B cell (primary cell): Measurements from ENCODE around the gene COG7. TPM values are rescaled to one million over a fixed set of nuclear protein-coding genes. Genes with fewer than 3 reads are reported as not detected.

Experiments
- ATAC-seq: fragments of 200-7000 bp; cut with Tn5 transposase; one replicate; pipeline ENCODE4 v1.10.0; 2021; ENCODE audit warnings: low read depth, mild to moderate bottlenecking, moderate number of reproducible peaks, moderate library complexity
- CTCF ChIA-PET: fragments of 350-600 bp; sonication (Branson Sonifier 250); formaldehyde crosslinking; loops from one replicate; lab custom pipeline; 2021; ENCODE audit warnings: antibody characterized with exemption, inconsistent platforms; lab: Charles Lee
- POLR2A ChIA-PET: fragments of 350-600 bp; sonication (Branson Sonifier 250); formaldehyde crosslinking; loops from one replicate; lab custom pipeline; 2021; ENCODE audit warnings: antibody characterized with exemption; lab: Charles Lee
- DNase-seq: peaks from one replicate; pipeline ENCODE4 v3.0.0; 2013
- H2AFZ ChIP-seq: 2 replicates; pipeline ENCODE4 v1.6.1; 2012; ENCODE audit warnings: mild to moderate bottlenecking, low read depth, low read length; ENCODE audit not compliant: insufficient read depth, poor library complexity, severe bottlenecking
- H3K27ac ChIP-seq, 2 donors: 1 replicate in 1 of 2; 2 replicates in 1 of 2; pipeline ENCODE4 v1.5.1; 2012 to 2013; ENCODE audit warnings: low read length in 2 of 2, mild to moderate bottlenecking in 2 of 2, moderate library complexity in 1 of 2
- H3K27me3 ChIP-seq, 4 experiments: fragments of 200-600 bp in 1 of 4; sonication (generic) in 1 of 4; replicated peaks in 1 of 4; 1 replicate in 2 of 4; 2 replicates in 2 of 4; pipeline versions ENCODE4 v1.6.1 to v1.7.0; 2013 to 2016; ENCODE audit warnings: low read length in 3 of 4, mild to moderate bottlenecking in 2 of 4, mixed read lengths in 1 of 4, moderate library complexity in 1 of 4; ENCODE audit not compliant: insufficient read depth in 4 of 4, control insufficient read depth in 3 of 4; ENCODE audit errors: control extremely low read depth in 1 of 4
- H3K36me3 ChIP-seq, 2 experiments: replicated peaks in 1 of 2; 1 replicate in 1 of 2; 2 replicates in 1 of 2; pipeline versions ENCODE4 v1.6.1 to v1.7.1; 2013; ENCODE audit warnings: low read length in 1 of 2; ENCODE audit not compliant: insufficient read depth in 2 of 2, control insufficient read depth in 1 of 2; ENCODE audit errors: control extremely low read depth in 1 of 2, extremely low read depth in 1 of 2
- H3K4me1 ChIP-seq, 2 donors: fragments of 200-600 bp in 1 of 2; sonication (generic) in 1 of 2; 1 replicate in 1 of 2; 2 replicates in 1 of 2; pipeline versions ENCODE4 v1.5.1 to v1.6.1; 2013 to 2017; ENCODE audit warnings: low read length in 2 of 2; ENCODE audit not compliant: control insufficient read depth in 2 of 2, insufficient read depth in 2 of 2
- H3K4me2 ChIP-seq: replicated peaks from 2 replicates; pipeline ENCODE3; 2012; ENCODE audit warnings: mild to moderate bottlenecking, low read depth, low read length; ENCODE audit not compliant: poor library complexity, severe bottlenecking
- H3K4me3 ChIP-seq, 5 experiments: fragments of 200-600 bp in 1 of 5; sonication (generic) in 1 of 5; 1 replicate in 3 of 5; 2 replicates in 2 of 5; pipeline versions ENCODE4 v1.5.1 to v1.7.0; 2011 to 2016; ENCODE audit warnings: low read length in 4 of 5, mild to moderate bottlenecking in 4 of 5, low read depth in 2 of 5, control low read depth in 1 of 5, moderate library complexity in 1 of 5; ENCODE audit not compliant: insufficient read depth in 1 of 5; ENCODE audit errors: control extremely low read depth in 1 of 5, extremely low read depth in 1 of 5
- H3K79me2 ChIP-seq: fragments of 200-600 bp; sonication (generic); one replicate; pipeline ENCODE4 v1.6.0; 2016; ENCODE audit warnings: low read length; ENCODE audit not compliant: control insufficient read depth, insufficient read depth
- H3K9ac ChIP-seq: fragments of 200-600 bp; sonication (generic); 2 replicates; pipeline ENCODE4 v1.6.1; 2017; ENCODE audit warnings: mild to moderate bottlenecking, low read length, moderate library complexity
- H3K9me3 ChIP-seq, 3 donors: one replicate each; pipeline versions ENCODE4 v1.6.1 to v1.7.1; 2013; ENCODE audit warnings: low read length in 2 of 3; ENCODE audit not compliant: control insufficient read depth in 2 of 3, insufficient read depth in 1 of 3; ENCODE audit errors: control extremely low read depth in 1 of 3
- H4K20me1 ChIP-seq: 2 replicates; pipeline ENCODE4 v1.6.0; 2012; ENCODE audit warnings: mild to moderate bottlenecking, low read length; ENCODE audit not compliant: insufficient read depth, control insufficient read depth, poor library complexity, severe bottlenecking
- H3K27ac Mint-ChIP-seq: one replicate; pipeline ENCODE4 v1.8.0; 2021; ENCODE audit warnings: mixed read lengths
- H3K27me3 Mint-ChIP-seq: one replicate; pipeline ENCODE4 v1.8.0; 2021; ENCODE audit warnings: mixed read lengths
- H3K4me1 Mint-ChIP-seq: one replicate; pipeline ENCODE4 v1.8.0; 2021; ENCODE audit warnings: mixed read lengths
- H3K4me3 Mint-ChIP-seq: one replicate; pipeline ENCODE4 v1.8.0; 2021; ENCODE audit warnings: mixed read lengths
- H3K9me3 Mint-ChIP-seq: one replicate; pipeline ENCODE4 v1.8.0; 2022; ENCODE audit warnings: mixed read lengths; ENCODE audit not compliant: insufficient read depth
- CTCF ChIP-seq: fragments of 200-600 bp; IDR thresholded peaks from one replicate; pipeline ENCODE4 v1.8.0; 2022; ENCODE audit warnings: antibody characterized with exemption, mild to moderate bottlenecking
- EZH2 ChIP-seq: IDR thresholded peaks from 2 replicates; pipeline ENCODE4 v1.6.1; 2012; ENCODE audit warnings: borderline replicate concordance, low read depth, mild to moderate bottlenecking, moderate library complexity, low read length; ENCODE audit not compliant: insufficient read depth, poor library complexity, severe bottlenecking
- WGBS: methylation state at CpG from one replicate; pipeline ENCODE4 v1.1.5; 2013; ENCODE audit warnings: missing lambda C conversion rate; ENCODE audit not compliant: insufficient coverage; 5-methylcytosine and 5-hydroxymethylcytosine counted together
- intact Hi-C: fragments of 100-400 bp; cut with micrococcal nuclease; formaldehyde crosslinking; loops from one replicate; pipeline ENCODE4 v1.10.0; 2022
- polyA plus RNA-seq: library from polyadenylated mRNA; depleted of rRNA; stranded (reverse); fragments of >200 nt; gene quantifications from 2 replicates; pipeline ENCODE4 v1.2.3, GENCODE V29; 2012
- total RNA-seq, 2 donors: library from RNA; stranded (reverse); fragments of 120-200 nt in 1 of 2; gene quantifications; 1 replicate in 1 of 2; 2 replicates in 1 of 2; pipeline versions ENCODE4 v1.2.3 to v1.2.4, GENCODE V29; 2013 to 2022

The COG7 gene
- total and polyA plus RNA-seq, 2 donors (not counting 1 experiment from before 2014, with no cell fraction given) = 21.3 to 37.8 TPM

- H3K36me3 ChIP-seq = no peaks in the 10 kb centered on the region
- ATAC-seq (no peak), DNase-seq (no peak)
- H3K4me3 Mint-ChIP-seq = no peak overlapping the region
- H3K9me3 Mint-ChIP-seq = no peaks in the 10 kb centered on the region
- TF ChIP-seq EZH2 = no peak
- no peak for TF ChIP-seq CTCF
- no peak overlapping the region for H3K9ac ChIP-seq
- CTCF ChIA-PET = no interaction called here
- no peak overlapping the region for H3K27ac Mint-ChIP-seq
- H2AFZ ChIP-seq = no peak overlapping the region
- intact Hi-C loops = no loop called here
- H3K4me3 ChIP-seq = no peak overlapping the region
- POLR2A ChIA-PET = no interaction called here
- H3K27ac ChIP-seq = no peak overlapping the region
- no peak overlapping the region for H3K4me2 ChIP-seq
- H3K4me1 ChIP-seq = no peaks in the 10 kb centered on the region
- no peaks in the 10 kb centered on the region for H3K79me2 ChIP-seq
- no peaks in the 10 kb centered on the region for H4K20me1 ChIP-seq
- peaks cover 9% of the 10 kb centered on the region for H3K27me3 Mint-ChIP-seq
- no peaks in the 10 kb centered on the region for H3K27me3 ChIP-seq
- no peaks in the 10 kb centered on the region for H3K4me1 Mint-ChIP-seq
- 97% methylated on average over 20 of the region's 20 CpGs for WGBS
- H3K9me3 ChIP-seq = no peaks in the 10 kb centered on the region
Measured at GRCh38 chr16:23380501-23380951, 72.5 kb downstream of the COG7 start.

- Mint-ChIP-seq H3K27me3 (peaks cover 9% of the 10 kb centered on the region), H3K4me3 (no peak overlapping the region), H3K4me1 (no peaks in the 10 kb centered on the region), H3K9me3 (no peaks in the 10 kb centered on the region), H3K27ac (no peak overlapping the region)
- CTCF ChIA-PET = no interaction called here
- Histone ChIP-seq H3K27me3 (no peaks in the 10 kb centered on the region), H3K9ac (no peak overlapping the region), H3K4me2 (no peak overlapping the region), H3K4me3 (no peak overlapping the region), H2AFZ (no peak overlapping the region), H3K36me3 (no peaks in the 10 kb centered on the region), H3K27ac (no peak overlapping the region), H3K9me3 (no peaks in the 10 kb centered on the region), H4K20me1 (no peaks in the 10 kb centered on the region), H3K79me2 (no peaks in the 10 kb centered on the region), H3K4me1 (no peaks in the 10 kb centered on the region)
- POLR2A ChIA-PET = no interaction called here
- ATAC-seq (no peak), DNase-seq (no peak)
- intact Hi-C loops = no loop called here
- 89% methylated on average over 6 of the region's 10 CpGs for WGBS
- TF ChIP-seq EZH2 (no peak), CTCF (no peak)
Measured at GRCh38 chr16:23379707-23380106, 73.3 kb downstream of the COG7 start.
